Measurements from ENCODE around the gene SRPX. TPM values are rescaled to one million over a fixed set of nuclear protein-coding genes. Genes with fewer than 3 reads are reported as not detected.

The SRPX gene
- total RNA-seq, 1 experiment from 2014 or later: 2.2 TPM

DNA sequence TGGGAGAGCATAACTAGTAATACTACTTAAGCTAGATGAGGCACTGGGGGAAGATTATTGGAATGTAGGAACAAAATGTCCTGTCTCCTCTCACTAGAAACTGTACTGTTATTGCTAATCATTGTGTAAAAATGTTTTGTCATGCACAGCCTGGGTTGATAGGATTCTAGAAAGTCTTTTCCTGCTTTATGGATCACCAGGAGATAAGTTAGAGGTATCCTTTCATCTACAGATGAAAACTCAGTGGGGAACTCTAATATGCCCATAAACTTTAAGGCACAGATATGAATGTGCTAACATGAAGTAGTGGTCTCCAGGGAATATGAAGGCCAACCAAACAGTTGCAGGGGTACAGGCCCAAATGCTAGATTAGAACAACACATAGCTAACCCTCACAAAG lies 57.5 kb downstream of the SRPX start:
- DNase-seq: no peak
- CTCF ChIA-PET: no interaction called here
- TF ChIP-seq, protein P1, sequence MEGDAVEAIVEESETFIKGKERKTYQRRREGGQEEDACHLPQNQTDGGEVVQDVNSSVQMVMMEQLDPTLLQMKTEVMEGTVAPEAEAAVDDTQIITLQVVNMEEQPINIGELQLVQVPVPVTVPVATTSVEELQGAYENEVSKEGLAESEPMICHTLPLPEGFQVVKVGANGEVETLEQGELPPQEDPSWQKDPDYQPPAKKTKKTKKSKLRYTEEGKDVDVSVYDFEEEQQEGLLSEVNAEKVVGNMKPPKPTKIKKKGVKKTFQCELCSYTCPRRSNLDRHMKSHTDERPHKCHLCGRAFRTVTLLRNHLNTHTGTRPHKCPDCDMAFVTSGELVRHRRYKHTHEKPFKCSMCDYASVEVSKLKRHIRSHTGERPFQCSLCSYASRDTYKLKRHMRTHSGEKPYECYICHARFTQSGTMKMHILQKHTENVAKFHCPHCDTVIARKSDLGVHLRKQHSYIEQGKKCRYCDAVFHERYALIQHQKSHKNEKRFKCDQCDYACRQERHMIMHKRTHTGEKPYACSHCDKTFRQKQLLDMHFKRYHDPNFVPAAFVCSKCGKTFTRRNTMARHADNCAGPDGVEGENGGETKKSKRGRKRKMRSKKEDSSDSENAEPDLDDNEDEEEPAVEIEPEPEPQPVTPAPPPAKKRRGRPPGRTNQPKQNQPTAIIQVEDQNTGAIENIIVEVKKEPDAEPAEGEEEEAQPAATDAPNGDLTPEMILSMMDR (IDR thresholded peaks at IDR 0.05; ENCODE audit: insufficient read depth in 1 of 2, low read depth in 1 of 2, low read length in 1 of 2, severe bottlenecking in 1 of 2, unreplicated experiment in 1 of 2): no peak
- Mint-ChIP-seq H3K27me3 (ENCODE audit: insufficient read depth, unreplicated experiment) (no peaks in the 10 kb centered on the region), H3K4me3 (ENCODE audit: unreplicated experiment) (no peak overlapping the region), H3K36me3 (ENCODE audit: insufficient read depth, unreplicated experiment) (no peaks in the 10 kb centered on the region), H3K9me3 (ENCODE audit: unreplicated experiment) (no peaks in the 10 kb centered on the region), H3K27ac (ENCODE audit: unreplicated experiment) (no peak overlapping the region), H3K4me1 (ENCODE audit: low read depth, unreplicated experiment) (peaks cover under 1% of the 10 kb centered on the region)
- Histone ChIP-seq H3K4me1 (peaks cover 8% of the 10 kb centered on the region; the same call in 1 of the 2 replicates), H3K4me3 (ENCODE audit: low read depth, low read length) (no peak overlapping the region), H3K9me3 (no peaks in the 10 kb centered on the region), H3K36me3 (ENCODE audit: control insufficient read depth, insufficient read depth, low read length) (no peaks in the 10 kb centered on the region), H3K27me3 (replicated peaks; ENCODE audit: control insufficient read depth, insufficient read depth, low read length) (no peaks in the 10 kb centered on the region)
- no TSS peak for BruUV-seq (replicated peaks)
- POLR2A ChIA-PET: no interaction called here
- intact Hi-C loops (cut with micrococcal nuclease; ENCODE audit: unreplicated experiment): no loop called here

DNA sequence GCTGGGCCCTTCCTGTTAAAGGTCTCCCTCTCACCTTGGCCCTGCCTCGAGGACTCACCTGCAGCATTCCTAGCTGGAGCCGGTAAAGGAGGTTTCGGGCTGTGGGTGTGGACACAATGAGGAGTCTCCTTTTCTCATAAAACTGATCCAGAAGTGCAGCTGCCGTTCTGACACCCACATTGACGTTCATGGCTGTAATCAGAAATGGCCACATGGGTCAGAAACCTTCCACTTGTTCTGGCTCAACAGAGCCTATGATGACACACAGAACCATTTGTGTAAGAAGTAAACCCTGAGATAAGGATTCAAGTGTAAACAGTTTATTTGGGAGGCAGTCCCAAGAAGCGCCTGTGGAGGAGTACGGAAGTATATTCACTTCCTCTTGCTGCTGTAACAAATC lies 63.8 kb downstream of the SRPX start:
- ChIA-PET POLR2A (no interaction called here), CTCF (no interaction called here)
- Histone ChIP-seq H3K36me3 (ENCODE audit: control insufficient read depth, insufficient read depth, low read length) (no peaks in the 10 kb centered on the region), H3K27me3 (replicated peaks; ENCODE audit: control insufficient read depth, insufficient read depth, low read length) (no peaks in the 10 kb centered on the region), H3K9me3 (no peaks in the 10 kb centered on the region), H3K4me3 (ENCODE audit: low read depth, low read length) (no peak overlapping the region), H3K4me1 (no peaks in the 10 kb centered on the region)
- Mint-ChIP-seq H3K27ac (ENCODE audit: unreplicated experiment) (no peak overlapping the region), H3K4me3 (ENCODE audit: unreplicated experiment) (no peak overlapping the region), H3K27me3 (ENCODE audit: insufficient read depth, unreplicated experiment) (no peaks in the 10 kb centered on the region), H3K36me3 (ENCODE audit: insufficient read depth, unreplicated experiment) (no peaks in the 10 kb centered on the region), H3K9me3 (ENCODE audit: unreplicated experiment) (no peaks in the 10 kb centered on the region), H3K4me1 (ENCODE audit: low read depth, unreplicated experiment) (peaks cover 8% of the 10 kb centered on the region)
- intact Hi-C loops (cut with micrococcal nuclease; ENCODE audit: unreplicated experiment): no loop called here
- TF ChIP-seq, protein P1 (IDR thresholded peaks at IDR 0.05; ENCODE audit: insufficient read depth in 1 of 2, low read depth in 1 of 2, low read length in 1 of 2, severe bottlenecking in 1 of 2, unreplicated experiment in 1 of 2): no peak
- no peak for DNase-seq
- BruUV-seq (replicated peaks): no TSS peak

DNA sequence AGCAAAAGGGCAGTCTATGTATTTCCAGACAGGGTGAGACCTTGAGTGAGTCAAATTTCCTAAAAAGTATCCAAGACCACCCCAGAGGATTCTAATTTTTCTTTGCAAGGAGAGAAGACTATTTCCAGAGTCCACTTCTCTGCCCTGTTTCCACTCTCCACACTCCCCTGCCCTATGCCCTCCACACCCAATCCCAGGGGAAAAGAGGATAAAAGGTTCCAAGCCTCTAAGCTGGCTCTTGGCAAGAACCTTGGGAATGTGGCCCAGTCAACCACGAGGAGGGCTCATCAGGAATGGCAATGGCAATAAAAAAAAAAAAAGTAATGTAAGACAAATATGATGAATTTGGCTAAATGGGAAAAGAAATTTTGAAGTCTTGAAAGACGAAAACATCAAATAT lies 65.9 kb downstream of the SRPX start:
- no peaks in the 10 kb centered on the region for H3K27me3 ChIP-seq (replicated peaks; ENCODE audit: control insufficient read depth, insufficient read depth, low read length)
- Mint-ChIP-seq H3K27ac (ENCODE audit: unreplicated experiment) (no peak overlapping the region), H3K27me3 (ENCODE audit: insufficient read depth, unreplicated experiment) (no peaks in the 10 kb centered on the region), H3K9me3 (ENCODE audit: unreplicated experiment) (no peaks in the 10 kb centered on the region), H3K4me3 (ENCODE audit: unreplicated experiment) (no peak overlapping the region), H3K4me1 (ENCODE audit: low read depth, unreplicated experiment) (peaks cover 8% of the 10 kb centered on the region), H3K36me3 (ENCODE audit: insufficient read depth, unreplicated experiment) (no peaks in the 10 kb centered on the region)
- TF ChIP-seq, protein P1 (IDR thresholded peaks at IDR 0.05; ENCODE audit: insufficient read depth in 1 of 2, low read depth in 1 of 2, low read length in 1 of 2, severe bottlenecking in 1 of 2, unreplicated experiment in 1 of 2): no peak
- no TSS peak for BruUV-seq (replicated peaks)
- intact Hi-C loops (cut with micrococcal nuclease; ENCODE audit: unreplicated experiment): no loop called here
- no peaks in the 10 kb centered on the region for H3K4me1 ChIP-seq
- H3K9me3 ChIP-seq: no peaks in the 10 kb centered on the region
- H3K4me3 ChIP-seq (ENCODE audit: low read depth, low read length): no peak overlapping the region
- no peak for DNase-seq
- H3K36me3 ChIP-seq (ENCODE audit: control insufficient read depth, insufficient read depth, low read length): no peaks in the 10 kb centered on the region
- ChIA-PET CTCF (no interaction called here), POLR2A (no interaction called here)
